NCI-H748 (cell line): ENCODE results near the gene CEACAM18.
A peak's percentile ranks its signal among the peaks of the same experiment; 100 is the strongest.
"Not testable (repeated sequence)": the region's sequence is repeated elsewhere in the genome, so short reads cannot be mapped to it uniquely, and the experiment has no call there.

Experiments used
- DNase-seq: peaks from one replicate; lab custom pipeline; 2025; ENCODE audit not compliant: unreplicated experiment; lab: John Stamatoyannopoulos, UW

The CEACAM18 gene

DNA sequence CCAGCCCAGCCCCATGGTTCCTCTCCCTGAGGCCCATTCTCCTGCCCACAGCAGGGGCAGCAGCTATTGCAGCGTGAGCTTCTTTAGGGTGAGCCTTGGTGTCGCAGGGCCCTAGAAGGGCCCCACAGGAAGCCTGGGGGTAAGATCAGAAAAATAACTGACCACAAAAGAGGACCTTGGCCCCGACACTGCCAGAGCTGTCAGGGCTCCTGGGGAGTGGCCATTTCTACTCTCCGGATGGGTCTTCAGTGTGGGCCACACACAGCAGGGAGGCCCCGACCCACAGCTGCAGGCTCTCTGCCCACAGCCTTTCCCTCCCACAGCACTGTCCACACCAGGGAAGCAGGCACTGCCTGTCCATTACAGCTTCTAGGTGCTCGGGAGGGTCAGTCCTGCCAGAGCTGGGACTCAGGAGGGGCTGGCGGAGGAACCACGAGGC lies 16.6 kb upstream of the CEACAM18 start:
- no peak for DNase-seq

DNA sequence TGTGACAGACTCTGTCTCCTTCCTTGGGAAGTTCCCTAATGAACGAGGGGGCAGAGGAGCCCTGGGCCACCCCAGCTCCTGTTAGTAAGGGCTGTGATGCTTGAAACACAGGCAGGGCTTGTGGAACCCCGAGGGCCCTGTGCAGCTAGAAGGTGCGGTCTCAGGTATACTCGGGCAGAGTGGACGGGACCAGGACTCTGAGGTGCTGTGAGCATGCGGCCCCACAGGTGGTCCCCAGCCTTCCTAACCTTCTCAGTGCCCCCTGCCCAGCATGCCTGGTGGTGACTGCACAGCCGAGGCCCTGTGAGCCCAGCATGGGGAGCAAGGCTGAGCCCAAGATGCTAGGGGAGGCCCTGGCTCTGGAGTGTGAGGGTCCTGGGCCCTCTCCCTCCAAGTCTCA lies 16.1 kb upstream of the CEACAM18 start:
- no peak for DNase-seq

DNA sequence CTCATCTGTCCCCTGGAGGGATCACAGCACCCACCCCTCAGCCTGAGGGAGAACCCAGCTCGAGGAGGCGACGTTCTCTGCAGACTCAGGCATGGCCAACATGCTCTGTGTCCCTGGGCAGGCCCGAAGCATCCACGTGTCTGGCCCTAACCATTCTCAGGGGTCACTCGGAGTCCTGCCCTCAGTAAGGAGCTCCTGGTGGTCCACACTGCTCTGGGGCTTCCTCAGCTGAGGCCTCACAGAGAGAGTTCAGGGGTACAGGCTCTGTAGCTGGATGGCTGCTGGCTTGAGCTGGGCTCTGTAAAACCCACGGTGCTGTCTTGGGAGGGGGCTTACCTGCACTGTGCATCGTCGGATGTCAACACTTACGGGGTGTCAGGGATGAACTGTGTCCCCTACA lies 15.7 kb upstream of the CEACAM18 start:
- DNase-seq = no peak

DNA sequence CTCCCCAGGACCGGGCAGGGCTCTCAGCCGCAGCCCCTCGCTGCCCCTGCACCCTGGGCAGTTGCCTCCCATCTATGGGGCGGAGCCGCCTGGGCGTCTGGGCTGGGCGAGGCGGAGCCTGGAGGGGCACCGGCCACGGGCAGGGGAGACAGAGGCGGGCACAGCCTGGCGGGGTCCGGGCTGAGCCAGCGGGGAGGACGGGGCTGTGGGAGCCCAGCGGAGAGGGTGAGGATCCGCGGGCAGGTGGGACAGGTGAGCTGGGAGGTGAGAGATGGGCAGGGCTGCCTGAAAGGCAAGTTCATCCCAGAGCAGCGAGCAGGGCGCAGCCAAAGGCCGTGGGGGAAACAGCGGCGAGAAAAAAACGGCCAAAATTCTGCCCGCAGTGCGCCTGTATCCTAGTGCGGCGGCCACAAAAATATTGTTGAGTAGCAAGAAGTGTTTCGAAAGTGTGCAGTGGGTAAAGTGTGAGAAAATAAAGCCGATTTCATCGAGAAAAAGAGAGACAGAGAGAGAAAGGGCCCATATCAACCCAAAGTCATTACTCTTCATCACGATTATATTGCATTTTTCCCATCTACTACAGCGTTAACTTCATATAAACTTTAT lies 14.3 kb upstream of the CEACAM18 start:
- DNase-seq = not testable (repeated sequence)

DNA sequence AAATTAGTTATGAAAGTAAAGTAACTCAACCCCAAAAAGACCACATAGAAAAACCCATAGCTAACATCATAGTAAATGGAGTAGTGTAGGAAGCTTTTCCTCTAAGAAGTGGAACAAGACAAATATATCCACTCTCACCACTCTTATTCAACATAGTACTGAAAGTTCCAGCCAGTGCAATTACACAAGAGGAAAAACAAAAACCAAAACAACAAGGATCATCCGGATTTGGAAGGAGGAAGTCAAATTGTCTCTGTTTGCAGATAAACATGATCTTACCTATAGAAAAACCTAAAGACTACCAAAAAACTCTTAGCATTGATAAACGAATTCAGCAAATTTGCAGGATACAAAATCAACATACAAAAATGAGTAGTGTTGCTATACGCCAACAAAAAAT lies 11.6 kb upstream of the CEACAM18 start:
- no peak for DNase-seq

DNA sequence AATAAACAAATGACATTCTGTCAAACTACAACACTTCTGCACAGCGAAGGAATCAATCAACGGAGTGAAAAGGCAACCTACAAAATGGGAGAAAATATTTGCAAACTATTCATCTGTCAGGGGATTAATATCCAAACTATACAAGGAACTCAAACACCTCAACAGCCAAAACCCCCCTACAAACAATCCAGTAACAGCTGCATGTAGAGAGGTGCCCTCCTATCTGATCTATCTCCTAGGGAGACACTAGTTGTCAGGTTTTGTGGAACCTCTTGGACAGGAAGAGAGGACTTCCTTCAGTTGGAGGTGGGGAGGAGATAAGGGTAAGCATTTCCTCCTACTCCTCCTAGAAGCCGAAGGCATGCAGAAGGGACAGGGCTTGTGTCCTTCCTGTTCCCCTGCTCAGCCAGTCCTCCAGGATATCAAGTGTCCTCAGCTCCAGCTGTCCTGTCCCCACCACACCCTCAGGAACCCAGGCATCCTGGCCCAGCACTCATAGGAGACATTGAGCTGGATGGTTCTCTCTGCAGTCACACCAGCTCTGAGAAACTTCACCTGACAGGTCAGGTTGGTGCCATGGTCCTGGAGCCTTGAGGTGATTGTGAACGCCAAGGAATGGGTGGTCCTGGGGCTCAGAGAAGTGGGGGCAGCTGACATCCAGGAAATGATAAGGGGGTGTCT lies 10.3 kb upstream of the CEACAM18 start:
- DNase-seq = no peak

DNA sequence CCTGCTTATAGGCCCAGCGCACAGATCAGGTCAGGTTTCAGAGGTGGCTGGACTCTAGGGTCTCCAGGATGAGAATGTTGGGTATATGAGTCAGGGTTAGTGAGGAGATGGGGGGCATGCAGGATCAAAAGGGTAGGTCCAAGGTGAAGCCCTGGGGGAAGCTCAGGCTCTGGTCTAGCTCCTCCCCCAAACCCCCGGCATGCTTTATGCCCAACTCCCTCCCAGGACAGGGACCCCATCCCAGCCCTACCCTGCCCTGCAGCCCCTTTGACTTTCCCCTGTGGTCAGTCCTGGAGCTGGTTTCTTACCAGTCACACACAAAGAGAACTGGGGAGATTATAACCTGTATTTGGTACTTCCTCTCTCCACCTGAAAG lies 9.8 kb upstream of the CEACAM18 start:
- DNase-seq = no peak

DNA sequence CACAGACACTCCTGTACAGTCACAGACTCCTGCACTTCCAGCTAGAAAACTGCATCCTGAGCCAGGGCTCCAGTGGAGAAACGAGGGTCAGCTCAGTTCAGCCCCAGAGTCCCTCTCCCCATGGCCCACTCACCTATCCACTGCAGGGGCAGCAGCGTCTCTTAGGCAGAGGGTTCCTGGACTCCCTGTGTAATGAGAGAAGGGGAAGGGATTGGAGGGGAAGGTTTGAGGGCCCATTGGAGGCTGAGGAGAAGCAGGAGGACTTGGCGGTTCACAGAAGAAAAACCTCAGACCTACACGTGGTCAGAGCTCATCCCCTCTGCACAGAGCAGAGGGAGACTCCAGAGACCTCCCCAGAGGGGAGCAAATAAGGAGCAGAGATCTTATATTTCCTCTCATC lies 9.2 kb upstream of the CEACAM18 start:
- no peak for DNase-seq

- no peak for DNase-seq
Measured at GRCh38 chr19:51469629-51470028, 8.7 kb upstream of the CEACAM18 start.

DNA sequence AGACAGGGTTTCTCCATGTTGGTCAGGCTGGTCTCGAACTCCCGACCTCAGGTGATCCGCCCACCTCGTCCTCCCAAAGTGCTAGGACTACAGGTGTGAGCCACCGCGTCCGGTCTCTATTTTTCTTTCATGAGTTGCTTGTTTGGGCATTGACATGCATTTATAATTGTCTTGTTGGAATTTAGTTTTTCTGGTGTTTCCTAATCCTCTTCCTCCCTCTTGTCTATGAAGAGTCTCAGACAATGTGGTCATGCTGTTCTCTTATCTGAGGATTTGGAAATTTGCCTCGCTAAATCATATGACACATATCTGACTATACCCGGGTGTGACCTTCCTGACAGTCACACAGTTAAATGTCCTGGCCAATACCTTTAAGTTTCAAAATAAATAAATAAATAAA lies 7.4 kb upstream of the CEACAM18 start:
- no peak for DNase-seq

GRCh38 chr19:51471527-51471926 lies 6.8 kb upstream of the CEACAM18 start:
- DNase-seq = no peak

- no peak for DNase-seq
Measured at GRCh38 chr19:51472607-51473006, 5.7 kb upstream of the CEACAM18 start.

DNA sequence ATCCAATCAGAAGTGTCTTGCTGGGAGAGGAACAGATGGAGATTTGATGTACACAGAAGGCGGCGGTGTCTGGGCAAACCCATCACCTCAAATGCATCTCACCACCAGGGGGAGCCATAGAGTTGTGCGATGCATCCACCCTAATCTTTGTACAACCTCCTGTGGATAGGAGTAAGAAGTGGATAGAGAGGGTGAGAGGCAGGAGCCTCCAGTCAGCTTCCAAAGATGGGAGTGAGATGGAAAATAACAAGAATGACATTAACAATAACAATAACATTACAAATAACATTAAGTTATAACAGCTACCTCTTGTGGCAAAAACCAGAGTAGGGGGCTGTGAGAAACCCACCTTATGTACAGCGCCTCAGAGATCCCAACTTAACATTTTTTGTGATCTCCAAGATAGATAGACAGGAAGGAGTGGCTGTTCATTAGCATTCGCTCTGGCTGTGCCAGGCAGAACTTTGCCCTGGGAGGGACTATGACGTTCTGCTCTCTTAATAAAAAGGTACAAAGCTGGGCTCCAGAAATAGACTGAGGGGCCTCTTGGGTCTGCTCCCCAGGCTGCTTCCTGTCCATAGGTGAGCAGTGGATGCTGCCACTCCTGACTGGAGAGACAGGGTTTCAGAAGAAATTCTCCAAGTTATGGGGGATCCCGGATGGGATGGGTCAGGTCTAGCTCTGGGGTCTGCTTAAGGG lies 5.2 kb upstream of the CEACAM18 start:
- peak; percentile 60 for DNase-seq

- DNase-seq = no peak
Measured at GRCh38 chr19:51476164-51476563, 2.2 kb upstream of the CEACAM18 start.

GRCh38 chr19:51477344-51477743 lies 995 bp upstream of the CEACAM18 start:
- no peak for DNase-seq

DNA sequence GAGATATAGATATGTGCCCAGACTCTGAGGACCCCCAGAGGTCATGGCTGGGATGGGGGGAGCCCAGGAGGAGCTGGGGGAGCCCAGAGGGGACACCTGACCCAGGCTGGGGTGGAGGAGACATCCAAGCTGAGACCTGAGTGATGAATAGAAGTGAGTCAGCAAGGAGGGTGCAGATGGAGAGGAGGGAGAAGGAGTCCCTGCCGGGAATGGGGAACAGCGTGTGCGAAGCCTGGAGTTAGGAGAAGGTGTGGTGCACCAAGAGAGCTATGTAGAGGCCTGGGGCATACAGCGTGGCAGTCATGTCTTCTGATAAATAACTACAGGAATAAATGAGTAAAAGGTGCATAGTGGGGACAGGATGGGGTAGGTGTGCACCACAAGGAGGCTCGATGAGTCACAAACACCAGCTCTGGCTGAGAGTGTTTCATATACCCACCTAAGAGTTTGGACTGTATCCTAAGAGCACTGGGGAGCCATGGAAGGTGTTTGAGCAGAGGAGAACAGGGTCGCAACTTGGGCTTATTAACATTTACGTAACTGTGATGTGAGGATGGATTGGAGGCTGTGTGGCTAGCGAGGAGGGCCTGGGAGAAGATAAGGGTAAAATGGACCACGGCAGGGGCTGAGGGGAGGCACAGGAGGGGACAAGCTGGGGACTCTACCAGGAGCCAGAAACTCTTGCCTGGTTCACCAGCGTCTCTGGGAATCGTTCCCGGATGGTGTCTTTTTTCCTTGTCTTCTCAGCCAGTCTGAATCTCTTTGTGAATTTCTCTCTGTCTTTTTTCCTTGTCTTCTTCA lies 1.4 kb downstream of the CEACAM18 start:
- DNase-seq = no peak

- DNase-seq = no peak
Measured at GRCh38 chr19:51480590-51480989, 2.3 kb downstream of the CEACAM18 start.

- DNase-seq = no peak
Measured at GRCh38 chr19:51485960-51486660, 7.8 kb downstream of the CEACAM18 start.

GRCh38 chr19:51488491-51488890 lies 10.2 kb downstream of the CEACAM18 start:
- no peak for DNase-seq

- DNase-seq = no peak
Measured at GRCh38 chr19:51489113-51489512, 10.8 kb downstream of the CEACAM18 start.

DNA sequence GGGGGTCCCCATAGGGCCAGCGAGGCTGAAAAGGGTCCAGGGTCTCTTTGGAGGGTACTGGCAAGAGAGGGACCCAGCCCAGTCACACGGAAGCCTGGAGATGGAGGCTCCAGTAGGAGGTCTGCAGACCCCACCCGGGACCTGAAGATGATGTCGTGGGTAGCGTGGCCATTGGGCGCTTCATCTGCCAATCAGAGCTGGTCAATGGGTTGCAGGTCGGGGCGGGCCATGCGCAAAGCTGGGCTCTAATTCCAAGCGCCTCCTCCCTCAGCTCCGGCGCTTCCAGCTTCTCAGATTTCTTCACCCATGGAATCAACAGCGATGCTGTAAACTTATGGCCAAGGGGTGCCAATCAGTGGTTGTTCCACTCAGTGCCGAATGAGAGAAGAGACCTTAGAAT lies 12.3 kb downstream of the CEACAM18 start:
- no peak for DNase-seq
